ENCODE results near the gene BEND7. TPM values are rescaled to one million over a fixed set of nuclear protein-coding genes. Genes with fewer than 3 reads are reported as not detected.
"Not testable (repeated sequence)": the region's sequence is repeated elsewhere in the genome, so short reads cannot be mapped to it uniquely, and the experiment has no call there.

BEND7 gene
- total and polyA plus RNA-seq, 7 donors = 6.1 to 27.6 (median 21.6) TPM

DNA sequence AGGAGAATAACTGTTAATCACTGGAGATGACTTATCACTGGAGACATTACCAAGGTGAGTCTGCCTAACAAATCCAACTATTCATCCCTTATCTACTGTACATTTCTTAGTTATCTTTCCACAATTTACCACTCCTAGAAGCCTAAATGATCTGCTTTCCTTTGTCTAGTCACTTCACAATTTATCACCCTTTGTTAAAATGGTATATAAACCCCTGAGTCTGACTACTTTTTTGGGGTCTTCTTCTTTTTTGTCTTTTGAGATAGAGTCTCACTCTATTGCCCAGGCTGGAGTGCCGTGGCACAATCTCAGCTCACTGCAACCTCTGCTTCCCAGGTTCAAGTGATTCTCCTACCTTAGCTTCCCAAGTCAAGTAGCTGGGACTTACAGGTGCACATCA is 114.7 kb downstream of the BEND7 start:
- H3K36me3 ChIP-seq (ENCODE audit: insufficient read depth in 1 of 2, low read depth in 1 of 2) = no peaks in the 10 kb centered on the region
- H3K27ac ChIP-seq = no peak overlapping the region
- ATAC-seq (no peak), DNase-seq (no peak)
- no peaks in the 10 kb centered on the region for H3K4me1 ChIP-seq
- no peaks in the 10 kb centered on the region for H3K9me3 ChIP-seq
- intact Hi-C loops (cut with DNase I) = no loop called here
- no peak overlapping the region for H3K4me3 ChIP-seq
- TF ChIP-seq, protein P1, sequence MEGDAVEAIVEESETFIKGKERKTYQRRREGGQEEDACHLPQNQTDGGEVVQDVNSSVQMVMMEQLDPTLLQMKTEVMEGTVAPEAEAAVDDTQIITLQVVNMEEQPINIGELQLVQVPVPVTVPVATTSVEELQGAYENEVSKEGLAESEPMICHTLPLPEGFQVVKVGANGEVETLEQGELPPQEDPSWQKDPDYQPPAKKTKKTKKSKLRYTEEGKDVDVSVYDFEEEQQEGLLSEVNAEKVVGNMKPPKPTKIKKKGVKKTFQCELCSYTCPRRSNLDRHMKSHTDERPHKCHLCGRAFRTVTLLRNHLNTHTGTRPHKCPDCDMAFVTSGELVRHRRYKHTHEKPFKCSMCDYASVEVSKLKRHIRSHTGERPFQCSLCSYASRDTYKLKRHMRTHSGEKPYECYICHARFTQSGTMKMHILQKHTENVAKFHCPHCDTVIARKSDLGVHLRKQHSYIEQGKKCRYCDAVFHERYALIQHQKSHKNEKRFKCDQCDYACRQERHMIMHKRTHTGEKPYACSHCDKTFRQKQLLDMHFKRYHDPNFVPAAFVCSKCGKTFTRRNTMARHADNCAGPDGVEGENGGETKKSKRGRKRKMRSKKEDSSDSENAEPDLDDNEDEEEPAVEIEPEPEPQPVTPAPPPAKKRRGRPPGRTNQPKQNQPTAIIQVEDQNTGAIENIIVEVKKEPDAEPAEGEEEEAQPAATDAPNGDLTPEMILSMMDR (IDR thresholded peaks at IDR 0.05) = no peak
- no peaks in the 10 kb centered on the region for H3K27me3 ChIP-seq (ENCODE audit: insufficient read depth in 3 of 3, low read length in 2 of 3)
- WGBS, 3 donors = 82 to 95% (median 91%) methylated on average over 1 of the region's 1 CpG

DNA sequence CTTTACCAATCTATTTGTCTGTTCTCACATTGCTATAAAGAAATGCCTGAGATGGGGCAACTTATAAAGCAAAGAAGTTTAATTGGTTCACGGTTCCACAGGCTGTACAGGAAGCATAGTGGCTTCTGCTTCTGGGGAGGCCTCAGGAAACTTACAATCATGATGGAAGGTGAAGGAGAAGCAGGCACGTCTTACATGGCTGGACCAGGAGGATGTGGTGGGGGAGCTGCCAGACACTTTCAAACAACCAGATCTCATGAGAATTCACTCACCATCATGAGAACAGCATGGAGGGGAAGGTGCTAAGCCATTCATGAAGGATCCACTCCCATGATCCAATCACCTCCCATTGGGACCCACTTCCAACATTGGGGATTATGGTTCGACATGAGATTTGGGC is 115.9 kb downstream of the BEND7 start:
- Histone ChIP-seq H3K27ac (no peak overlapping the region), H3K4me3 (no peak overlapping the region), H3K36me3 (ENCODE audit: insufficient read depth in 1 of 2, low read depth in 1 of 2) (no peaks in the 10 kb centered on the region), H3K4me1 (no peaks in the 10 kb centered on the region), H3K9me3 (no peaks in the 10 kb centered on the region), H3K27me3 (ENCODE audit: insufficient read depth in 3 of 3, low read length in 2 of 3) (no peaks in the 10 kb centered on the region)
- WGBS, 3 donors = 79 to 83% (median 81%) methylated on average over 3 of the region's 3 CpGs
- TF ChIP-seq, protein P1 (IDR thresholded peaks at IDR 0.05) = no peak
- intact Hi-C loops (cut with DNase I) = no loop called here
- DNase-seq (no peak), ATAC-seq (no peak)

DNA sequence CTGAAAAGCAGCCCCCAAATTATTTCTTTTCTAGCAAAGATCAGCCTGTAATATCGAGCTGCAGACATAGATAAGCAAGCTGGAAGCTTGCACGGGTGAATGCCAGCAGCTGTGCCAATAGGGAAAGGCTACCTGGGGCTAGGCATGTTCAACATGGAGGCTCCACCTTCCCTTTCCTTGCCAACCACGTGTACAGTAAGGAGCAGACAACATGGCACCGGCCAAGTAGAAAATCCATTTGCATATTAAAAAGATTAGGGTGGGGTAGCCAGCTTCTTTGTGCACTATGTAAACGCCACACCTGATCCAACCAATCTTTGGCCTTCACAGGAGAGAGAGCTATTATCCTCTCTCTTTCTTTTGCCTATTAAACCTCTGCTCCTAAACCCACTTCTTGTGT is 124.0 kb downstream of the BEND7 start:
- WGBS, 3 donors = 49 to 63% (median 52%) methylated on average over 5 of the region's 5 CpGs
- TF ChIP-seq, protein P1 (IDR thresholded peaks at IDR 0.05) = no peak
- Histone ChIP-seq H3K4me3 (no peak overlapping the region), H3K27me3 (ENCODE audit: insufficient read depth in 3 of 3, low read length in 2 of 3) (peaks cover 0 to 3% (median 0%) of the 10 kb centered on the region in 3 donors), H3K27ac (no peak overlapping the region), H3K9me3 (no peaks in the 10 kb centered on the region), H3K4me1 (no peaks in the 10 kb centered on the region), H3K36me3 (ENCODE audit: insufficient read depth in 1 of 2, low read depth in 1 of 2) (no peaks in the 10 kb centered on the region)
- no peak for ATAC-seq
- no peak for DNase-seq
- intact Hi-C loops (cut with DNase I) = no loop called here

DNA sequence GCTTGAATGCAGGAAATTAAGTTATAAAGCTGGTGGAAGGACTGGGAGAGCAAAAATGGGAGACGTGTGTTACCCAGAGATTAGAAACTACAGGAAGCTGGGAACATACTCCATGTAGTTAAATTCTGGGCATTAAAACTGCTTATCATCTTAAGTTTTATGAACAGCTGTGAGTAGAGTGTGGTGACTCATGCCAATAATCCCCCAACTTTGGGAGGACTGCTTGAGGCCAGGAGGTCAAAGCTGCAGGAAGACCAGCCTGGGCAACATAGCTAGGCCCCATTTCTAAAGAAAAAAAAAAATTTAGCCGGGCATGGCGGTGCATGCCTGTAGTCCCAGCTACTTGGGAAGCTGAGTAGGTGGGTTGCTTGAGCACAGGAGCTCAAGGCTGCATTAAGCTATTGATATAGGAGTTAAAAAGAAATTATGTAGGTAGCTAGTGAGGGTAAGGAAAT is 124.5 kb downstream of the BEND7 start:
- 78 to 82% (median 79%) methylated on average over 3 of the region's 3 CpGs for WGBS, 3 donors
- no peak overlapping the region for H3K4me3 ChIP-seq
- H3K36me3 ChIP-seq (ENCODE audit: insufficient read depth in 1 of 2, low read depth in 1 of 2) = no peaks in the 10 kb centered on the region
- no peak for ATAC-seq
- no peak for DNase-seq
- intact Hi-C loops (cut with DNase I) = no loop called here
- peaks cover 0 to 3% (median 0%) of the 10 kb centered on the region in 3 donors for H3K27me3 ChIP-seq (ENCODE audit: insufficient read depth in 3 of 3, low read length in 2 of 3)
- no peak overlapping the region for H3K27ac ChIP-seq
- no peaks in the 10 kb centered on the region for H3K4me1 ChIP-seq
- H3K9me3 ChIP-seq = no peaks in the 10 kb centered on the region
- TF ChIP-seq, protein P1 (IDR thresholded peaks at IDR 0.05) = no peak

DNA sequence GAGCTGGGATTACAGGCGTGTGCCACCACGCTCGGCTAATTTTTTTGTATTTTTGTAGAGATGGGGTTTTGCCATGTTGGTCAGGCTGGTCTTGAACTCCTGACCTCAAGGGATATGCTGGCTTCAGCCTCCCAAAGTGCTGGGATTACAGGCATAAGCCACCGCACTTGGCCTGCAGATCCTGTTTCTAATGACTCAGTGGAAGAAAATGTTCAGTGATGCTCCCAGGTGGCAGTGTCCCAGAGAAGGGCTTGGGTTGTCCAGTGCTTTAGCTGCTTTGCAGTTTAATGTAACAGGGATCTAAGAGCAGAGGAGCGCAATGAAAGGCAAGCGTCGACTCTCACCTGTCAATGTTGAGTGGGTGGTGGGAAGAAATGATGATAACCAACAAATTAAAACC is 125.4 kb downstream of the BEND7 start:
- H3K4me3 ChIP-seq; H3K4me1 ChIP-seq; H3K27ac ChIP-seq; H3K27me3 ChIP-seq (ENCODE audit: insufficient read depth in 3 of 3, low read length in 2 of 3); intact Hi-C loops (cut with DNase I); H3K36me3 ChIP-seq (ENCODE audit: insufficient read depth in 1 of 2, low read depth in 1 of 2); ATAC-seq; H3K9me3 ChIP-seq; DNase-seq: not testable (repeated sequence)
- WGBS, 3 donors = 75 to 81% (median 76%) methylated on average over 7 of the region's 7 CpGs

Data from psoas muscle (tissue), 8 donors.